IMR-90 (cell line): ENCODE results near the gene CNOT2. TPM values are rescaled to one million over a fixed set of nuclear protein-coding genes. Genes with fewer than 3 reads are reported as not detected.

Source experiments
- ATAC-seq: fragments of 200-7000 bp; cut with Tn5 transposase; 2 replicates; pipeline ENCODE4 v1.9.1; 2020; ENCODE audit warnings: low read depth, mild to moderate bottlenecking, moderate library complexity
- BruUV-seq: library from RNA; stranded (reverse); fragments of 400-500 nt; replicated peaks from 2 replicates; lab custom pipeline; 2021; lab: Mats Ljungman, UMichigan
- CTCF ChIA-PET: fragments of 300-600 bp; formaldehyde crosslinking; extraction: SDS; loops from one replicate; lab custom pipeline; 2021; ENCODE audit warnings: antibody characterized with exemption; lab: Yijun Ruan, JAX
- POLR2A ChIA-PET: fragments of 300-600 bp; sonication (Branson Sonifier 250); formaldehyde crosslinking; loops from one replicate; lab custom pipeline; 2022; ENCODE audit warnings: antibody characterized with exemption; ENCODE audit not compliant: unreplicated experiment; lab: Charles Lee
- DNase-seq: peaks from one replicate; pipeline ENCODE4 v3.0.0; 2013
- H2AFZ ChIP-seq: replicated peaks from 2 replicates; pipeline ENCODE3; 2013; ENCODE audit warnings: low read length, mild to moderate bottlenecking; ENCODE audit not compliant: poor library complexity
- H2AK5ac ChIP-seq: 2 replicates; pipeline ENCODE4 v1.6.1; 2013; ENCODE audit warnings: low read depth, low read length, inconsistent platforms
- H2AK9ac ChIP-seq: replicated peaks from 2 replicates; pipeline ENCODE3; 2013; ENCODE audit warnings: mild to moderate bottlenecking, low read depth, low read length, moderate library complexity; ENCODE audit not compliant: poor library complexity
- H2BK120ac ChIP-seq: 2 replicates; pipeline ENCODE4 v1.6.1; 2013; ENCODE audit warnings: low read depth, low read length, inconsistent platforms
- H2BK15ac ChIP-seq: 3 replicates; pipeline ENCODE4 v1.6.1; 2013; ENCODE audit warnings: low read depth, low read length, inconsistent platforms
- H2BK20ac ChIP-seq: 2 replicates; pipeline ENCODE4 v1.6.1; 2013; ENCODE audit warnings: low read depth, mild to moderate bottlenecking, inconsistent platforms, low read length, moderate library complexity
- H2BK5ac ChIP-seq: 2 replicates; pipeline ENCODE4 v1.6.1; 2013; ENCODE audit warnings: mild to moderate bottlenecking, low read depth, low read length, inconsistent platforms; ENCODE audit not compliant: poor library complexity, severe bottlenecking
- H3K14ac ChIP-seq: replicated peaks from 2 replicates; pipeline ENCODE4 v1.6.1; 2013; ENCODE audit warnings: low read depth, low read length, inconsistent platforms
- H3K18ac ChIP-seq: 2 replicates; pipeline ENCODE4 v1.6.1; 2013; ENCODE audit warnings: low read depth, low read length, control low read depth
- H3K23ac ChIP-seq: 2 replicates; pipeline ENCODE4 v1.6.1; 2013; ENCODE audit warnings: low read depth, low read length, inconsistent platforms
- H3K27ac ChIP-seq: 2 replicates; pipeline ENCODE4 v1.5.1; 2013; ENCODE audit warnings: mild to moderate bottlenecking, control low read depth, low read length; ENCODE audit not compliant: insufficient read depth
- H3K27me3 ChIP-seq: 2 replicates; pipeline ENCODE4 v1.6.1; 2013; ENCODE audit warnings: low read length; ENCODE audit not compliant: control insufficient read depth, insufficient read depth
- H3K36me3 ChIP-seq: 2 replicates; pipeline ENCODE4 v1.6.1; 2013; ENCODE audit warnings: low read length, mixed read lengths; ENCODE audit not compliant: control insufficient read depth, insufficient read depth
- H3K4ac ChIP-seq: 2 replicates; pipeline ENCODE4 v1.6.1; 2013; ENCODE audit warnings: low read depth, low read length, inconsistent platforms
- H3K4me1 ChIP-seq: 2 replicates; pipeline ENCODE4 v1.6.1; 2013; ENCODE audit warnings: low read length, mixed read lengths; ENCODE audit not compliant: control insufficient read depth, insufficient read depth
- H3K4me2 ChIP-seq: 2 replicates; pipeline ENCODE4 v1.6.1; 2013; ENCODE audit warnings: low read depth, mild to moderate bottlenecking, control low read depth, low read length, moderate library complexity
- H3K4me3 ChIP-seq: 2 replicates; pipeline ENCODE4 v1.5.1; 2013; ENCODE audit warnings: low read depth, mild to moderate bottlenecking, control low read depth, low read length, moderate library complexity; ENCODE audit not compliant: insufficient read depth
- H3K56ac ChIP-seq: 2 replicates; pipeline ENCODE4 v1.6.1; 2013; ENCODE audit warnings: low read length, inconsistent platforms; ENCODE audit not compliant: insufficient read depth; ENCODE audit errors: extremely low read depth
- H3K79me1 ChIP-seq, 2 experiments: 2 replicates each; pipeline ENCODE4 v1.6.1; 2013; ENCODE audit warnings: low read length in 2 of 2, inconsistent platforms in 1 of 2, low read depth in 1 of 2
- H3K9ac ChIP-seq: 2 replicates; pipeline ENCODE4 v1.6.1; 2013; ENCODE audit warnings: low read depth, low read length, control low read depth
- H3K9me1 ChIP-seq: 2 replicates; pipeline ENCODE4 v1.6.1; 2013; ENCODE audit warnings: low read length, inconsistent platforms; ENCODE audit not compliant: insufficient read depth
- H3K9me3 ChIP-seq: 2 replicates; pipeline ENCODE4 v1.6.1; 2013; ENCODE audit warnings: low read length; ENCODE audit not compliant: control insufficient read depth, insufficient read depth
- H4K20me1 ChIP-seq: 2 replicates; pipeline ENCODE4 v1.6.1; 2013; ENCODE audit warnings: low read length, inconsistent platforms; ENCODE audit not compliant: insufficient read depth
- H4K5ac ChIP-seq: 2 replicates; pipeline ENCODE4 v1.6.1; 2013; ENCODE audit warnings: mild to moderate bottlenecking, low read depth, low read length, control low read depth
- H4K8ac ChIP-seq, 2 experiments: 2 replicates each; pipeline ENCODE4 v1.6.1; 2013; ENCODE audit warnings: low read depth in 2 of 2, low read length in 2 of 2, control low read depth in 1 of 2, inconsistent platforms in 1 of 2
- H4K91ac ChIP-seq: 2 replicates; pipeline ENCODE4 v1.6.1; 2013; ENCODE audit warnings: low read depth, low read length, inconsistent platforms; ENCODE audit not compliant: insufficient read depth
- dilution Hi-C: fragments of 300-500 bp; cut with HindIII; formaldehyde crosslinking; loops from one replicate; pipeline ENCODE4 v1.14.3; 2018; ENCODE audit warnings: low sequenced_read_pairs; ENCODE audit not compliant: unreplicated experiment
- in situ Hi-C: fragments of 300-500 bp; cut with MboI; formaldehyde crosslinking; loops from 3 replicates; pipeline ENCODE4 v1.14.3; 2019; ENCODE audit warnings: low sequenced_read_pairs, inconsistent platforms, mixed read lengths
- intact Hi-C: fragments of 100-400 bp; cut with micrococcal nuclease; formaldehyde crosslinking; loops from 2 replicates; pipeline ENCODE4 v1.10.0; 2022
- polyA plus RNA-seq, 3 experiments: library from polyadenylated mRNA; depleted of rRNA; stranded (reverse); fragments of >200 nt; gene quantifications; 2 replicates each; pipeline ENCODE4 v1.2.3, GENCODE V29; 2012; ENCODE audit warnings: low replicate concordance in 1 of 3
- total RNA-seq: library from RNA; depleted of rRNA; stranded (reverse); fragments of >200 nt; gene quantifications from 2 replicates; pipeline ENCODE4 v1.2.3, GENCODE V29; 2012
- TF ChIP-seq, protein P1 (sequence below): conservative IDR thresholded peaks from 2 replicates; pipeline ENCODE4 v1.5.1; 2012; ENCODE audit warnings: mild to moderate bottlenecking, low read depth, low read length, improper control_type of control experiment

Gene CNOT2
- total and polyA plus RNA-seq, 2 of the 4 experiments (the other 2 are of a cell fraction), result 63.4 to 159 TPM

DNA sequence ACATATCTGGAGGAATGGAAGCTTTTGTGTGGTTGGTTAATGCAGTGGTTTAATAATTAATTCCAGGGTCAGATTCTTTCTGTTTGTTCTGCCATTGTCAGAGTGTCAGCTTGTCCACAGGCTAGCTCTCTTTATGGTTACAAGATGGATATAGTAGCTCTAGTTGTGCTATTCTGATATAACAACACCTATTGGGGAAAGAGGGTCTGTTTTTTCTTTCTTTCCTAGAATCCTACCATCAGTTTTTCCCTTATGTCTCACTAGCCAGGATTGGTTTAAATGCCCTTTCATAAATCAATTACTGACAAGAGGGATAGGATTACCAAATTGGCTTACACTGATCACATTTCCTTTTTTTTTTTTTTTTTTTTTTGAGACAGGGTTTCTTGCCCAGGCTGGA lies 27.8 kb downstream of the CNOT2 start:
- H2BK120ac ChIP-seq, result no peak overlapping the region
- no peak overlapping the region for H2BK15ac ChIP-seq
- in situ Hi-C loops (no loop called here), dilution Hi-C loops (no loop called here), intact Hi-C loops (no loop called here)
- no peak overlapping the region for H3K4me3 ChIP-seq
- H3K9me1 ChIP-seq, result 0 out of 2 replicates have a peak, but pooled peaks cover 2% of the 10 kb centered on the region
- no peak overlapping the region for H3K14ac ChIP-seq
- H3K27me3 ChIP-seq, result no peaks in the 10 kb centered on the region
- peaks cover 22 to 37% of the 10 kb centered on the region in 2 experiments for H3K79me1 ChIP-seq
- no peak for ATAC-seq
- peaks cover 53% of the 10 kb centered on the region for H4K20me1 ChIP-seq
- peaks cover 4% of the 10 kb centered on the region for H3K4me1 ChIP-seq
- no peak overlapping the region for H3K4me2 ChIP-seq
- no peak overlapping the region for H4K5ac ChIP-seq
- ChIA-PET POLR2A (no interaction called here), CTCF (interaction anchor here (1.3 kb wide), 1 partner anchor 9 kb away, joined by 4 read pairs; no protein-coding TSS in a partner anchor)
- no peak overlapping the region for H2AK9ac ChIP-seq
- H3K9ac ChIP-seq, result no peak overlapping the region
- no peak overlapping the region for H2BK5ac ChIP-seq
- TF ChIP-seq, protein P1, sequence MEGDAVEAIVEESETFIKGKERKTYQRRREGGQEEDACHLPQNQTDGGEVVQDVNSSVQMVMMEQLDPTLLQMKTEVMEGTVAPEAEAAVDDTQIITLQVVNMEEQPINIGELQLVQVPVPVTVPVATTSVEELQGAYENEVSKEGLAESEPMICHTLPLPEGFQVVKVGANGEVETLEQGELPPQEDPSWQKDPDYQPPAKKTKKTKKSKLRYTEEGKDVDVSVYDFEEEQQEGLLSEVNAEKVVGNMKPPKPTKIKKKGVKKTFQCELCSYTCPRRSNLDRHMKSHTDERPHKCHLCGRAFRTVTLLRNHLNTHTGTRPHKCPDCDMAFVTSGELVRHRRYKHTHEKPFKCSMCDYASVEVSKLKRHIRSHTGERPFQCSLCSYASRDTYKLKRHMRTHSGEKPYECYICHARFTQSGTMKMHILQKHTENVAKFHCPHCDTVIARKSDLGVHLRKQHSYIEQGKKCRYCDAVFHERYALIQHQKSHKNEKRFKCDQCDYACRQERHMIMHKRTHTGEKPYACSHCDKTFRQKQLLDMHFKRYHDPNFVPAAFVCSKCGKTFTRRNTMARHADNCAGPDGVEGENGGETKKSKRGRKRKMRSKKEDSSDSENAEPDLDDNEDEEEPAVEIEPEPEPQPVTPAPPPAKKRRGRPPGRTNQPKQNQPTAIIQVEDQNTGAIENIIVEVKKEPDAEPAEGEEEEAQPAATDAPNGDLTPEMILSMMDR, result no peak
- no peak overlapping the region for H2AK5ac ChIP-seq
- no peak for DNase-seq
- no peak overlapping the region for H3K4ac ChIP-seq
- H3K27ac ChIP-seq, result no peak overlapping the region
- no peak overlapping the region for H4K91ac ChIP-seq
- H3K23ac ChIP-seq, result no peak overlapping the region
- H3K56ac ChIP-seq, result no peak overlapping the region
- no peak overlapping the region for H4K8ac ChIP-seq
- no peaks in the 10 kb centered on the region for H3K9me3 ChIP-seq
- no peaks in the 10 kb centered on the region for H3K36me3 ChIP-seq
- H2AFZ ChIP-seq, result no peak overlapping the region
- no peak overlapping the region for H3K18ac ChIP-seq
- H2BK20ac ChIP-seq, result no peak overlapping the region
- no TSS peak for BruUV-seq
